GM23248 (cell line): ENCODE measurements around the gene SYNRG. TPM values are rescaled to one million over a fixed set of nuclear protein-coding genes. Genes with fewer than 3 reads are reported as not detected.

Experiments used
- DNase-seq: peaks from one replicate; pipeline ENCODE4 v3.0.0-alpha.2; 2015
- H2AFZ ChIP-seq: fragments of 200-600 bp; sonication (generic); 2 replicates; pipeline ENCODE4 v1.6.1; 2016; ENCODE audit warnings: antibody characterized with exemption
- H3F3A ChIP-seq: fragments of 200-600 bp; sonication (generic); 2 replicates; pipeline ENCODE4 v1.6.1; 2016; ENCODE audit warnings: mild to moderate bottlenecking, antibody characterized with exemption, mixed run types; ENCODE audit not compliant: insufficient read depth
- H3K27ac ChIP-seq: fragments of 200-600 bp; sonication (generic); 2 replicates; pipeline ENCODE4 v1.5.1; 2016; ENCODE audit warnings: mild to moderate bottlenecking
- H3K27me3 ChIP-seq: fragments of 200-600 bp; sonication (generic); replicated peaks from 2 replicates; pipeline ENCODE4 v1.6.1; 2016; ENCODE audit warnings: mild to moderate bottlenecking; ENCODE audit not compliant: insufficient read depth
- H3K36me3 ChIP-seq: fragments of 200-600 bp; sonication (generic); 2 replicates; pipeline ENCODE4 v1.6.1; 2016; ENCODE audit warnings: low read depth, mild to moderate bottlenecking
- H3K4me1 ChIP-seq: fragments of 200-600 bp; sonication (generic); 2 replicates; pipeline ENCODE4 v1.6.1; 2016; ENCODE audit warnings: mild to moderate bottlenecking; ENCODE audit not compliant: insufficient read depth
- H3K4me2 ChIP-seq: fragments of 200-600 bp; sonication (generic); one replicate; pipeline ENCODE4 v1.6.1; 2016; ENCODE audit warnings: mild to moderate bottlenecking; ENCODE audit not compliant: unreplicated experiment
- H3K4me3 ChIP-seq: fragments of 200-600 bp; sonication (generic); 2 replicates; pipeline ENCODE4 v1.5.1; 2016; ENCODE audit warnings: mild to moderate bottlenecking
- H3K79me2 ChIP-seq: fragments of 200-600 bp; sonication (generic); 2 replicates; pipeline ENCODE4 v1.6.1; 2016; ENCODE audit warnings: mild to moderate bottlenecking; ENCODE audit not compliant: insufficient read depth
- H3K9ac ChIP-seq: fragments of 200-600 bp; sonication (generic); 2 replicates; pipeline ENCODE4 v1.6.1; 2016; ENCODE audit warnings: mild to moderate bottlenecking
- H3K9me2 ChIP-seq: fragments of 200-600 bp; sonication (generic); 2 replicates; pipeline ENCODE4 v1.6.1; 2016; ENCODE audit warnings: mixed run types, mild to moderate bottlenecking, moderate library complexity; ENCODE audit not compliant: insufficient read depth
- H3K9me3 ChIP-seq: fragments of 200-600 bp; sonication (generic); one replicate; pipeline ENCODE4 v1.6.1; 2017; ENCODE audit warnings: low read depth
- H4K20me1 ChIP-seq: fragments of 200-600 bp; sonication (generic); 2 replicates; pipeline ENCODE4 v1.6.0; 2016; ENCODE audit not compliant: insufficient read depth
- EZH2 ChIP-seq: fragments of 200-600 bp; sonication (generic); IDR thresholded peaks from 2 replicates; pipeline ENCODE4 v1.6.1; 2018; ENCODE audit warnings: antibody characterized with exemption, mild to moderate bottlenecking; ENCODE audit not compliant: insufficient read depth, poor library complexity, severe bottlenecking
- EZH2phosphoT487 ChIP-seq: fragments of 200-600 bp; sonication (generic); IDR thresholded peaks from 2 replicates; pipeline ENCODE4 v1.6.1; 2018; ENCODE audit warnings: antibody characterized with exemption, moderate library complexity, mild to moderate bottlenecking, low read depth; ENCODE audit not compliant: insufficient read depth
- WGBS, 2 experiments: methylation state at CpG; one replicate each; pipeline ENCODE4 v1.1.6; 2015 to 2017; ENCODE audit warnings: low lambda C conversion rate in 2 of 2, low coverage in 1 of 2; ENCODE audit errors: missing lambda C conversion rate in 2 of 2; 5-methylcytosine and 5-hydroxymethylcytosine counted together
- in situ Hi-C: fragments of 300-500 bp; cut with MboI; formaldehyde crosslinking; loops from 2 replicates; pipeline ENCODE4 v1.15.0; 2020
- polyA plus RNA-seq: library from polyadenylated mRNA; unstranded; fragments of >200 nt; fragmentation: Nextera tagmentation; extraction: Ambion mirVana; gene quantifications from 2 replicates; pipeline ENCODE4 v1.2.1, GENCODE V29; 2016
- total RNA-seq: library from RNA; depleted of rRNA; stranded (reverse); fragments of >200 nt; shearing (Covaris generic); gene quantifications from 2 replicates; pipeline ENCODE4 v1.2.3, GENCODE V29; 2014

The SYNRG gene
- total and polyA plus RNA-seq, 2 experiments from 2014 or later = 5.6 to 13.1 TPM

DNA sequence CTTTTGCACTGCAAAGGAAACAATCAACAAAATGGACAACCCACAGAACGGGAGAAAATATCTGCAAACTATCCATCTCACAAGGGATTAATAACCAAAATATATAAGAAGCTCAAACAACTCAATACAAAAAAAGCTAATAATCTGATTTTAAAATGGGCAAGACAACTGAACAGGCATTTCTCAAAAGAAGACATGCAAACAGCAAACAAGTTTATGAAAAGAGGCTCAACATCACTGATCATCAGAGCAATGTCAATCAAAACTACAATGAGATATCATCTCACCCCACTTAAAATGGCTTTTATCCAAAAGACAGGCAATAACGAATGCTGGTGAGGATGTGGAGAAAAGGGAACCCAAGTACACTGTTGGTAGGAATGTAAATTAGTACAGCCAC is 34.8 kb downstream of the SYNRG start:
- Histone ChIP-seq H3K4me2 (no peak overlapping the region), H3K79me2 (no peaks in the 10 kb centered on the region), H4K20me1 (no peaks in the 10 kb centered on the region), H3K9me3 (no peaks in the 10 kb centered on the region), H3K27ac (no peak overlapping the region), H3K4me1 (no peaks in the 10 kb centered on the region), H3K9me2 (no peaks in the 10 kb centered on the region), H2AFZ (no peak overlapping the region), H3K4me3 (no peak overlapping the region), H3K9ac (no peak overlapping the region), H3F3A (no peaks in the 10 kb centered on the region), H3K36me3 (peaks cover 24% of the 10 kb centered on the region; the same call in 1 of the 2 replicates), H3K27me3 (no peaks in the 10 kb centered on the region)
- DNase-seq = no peak
- TF ChIP-seq EZH2 (no peak), EZH2phosphoT487 (no peak)
- in situ Hi-C loops = loop anchor here (10.0 kb wide), 1 partner anchor 60 kb away; no protein-coding TSS in a partner anchor
- 93 to 99% methylated on average over 2 of the region's 2 CpGs for WGBS, 2 experiments

GRCh38 chr17:37571674-37572073 is 37.5 kb downstream of the SYNRG start:
- H3K4me3 ChIP-seq = no peak overlapping the region
- H3K9me3 ChIP-seq = no peaks in the 10 kb centered on the region
- no peak for DNase-seq
- H3K36me3 ChIP-seq = peaks cover 35% of the 10 kb centered on the region
- no peaks in the 10 kb centered on the region for H3K27me3 ChIP-seq
- H3K4me2 ChIP-seq = no peak overlapping the region
- H3K79me2 ChIP-seq = no peaks in the 10 kb centered on the region
- H3K4me1 ChIP-seq = no peaks in the 10 kb centered on the region
- no peak overlapping the region for H3K9ac ChIP-seq
- H2AFZ ChIP-seq = no peak overlapping the region
- no peak overlapping the region for H3K27ac ChIP-seq
- H3F3A ChIP-seq = no peaks in the 10 kb centered on the region
- in situ Hi-C loops = loop anchor here (10.0 kb wide), 1 partner anchor 63 kb away; no protein-coding TSS in a partner anchor
- 94 to 97% methylated on average over 3 of the region's 3 CpGs for WGBS, 2 experiments
- H3K9me2 ChIP-seq = no peaks in the 10 kb centered on the region
- H4K20me1 ChIP-seq = no peaks in the 10 kb centered on the region
- TF ChIP-seq EZH2phosphoT487 (no peak), EZH2 (no peak)

GRCh38 chr17:37570527-37571093 is 38.6 kb downstream of the SYNRG start:
- Histone ChIP-seq H3K36me3 (peaks cover 36% of the 10 kb centered on the region), H3K4me2 (no peak overlapping the region), H2AFZ (no peak overlapping the region), H4K20me1 (no peaks in the 10 kb centered on the region), H3K9me2 (no peaks in the 10 kb centered on the region), H3K4me3 (no peak overlapping the region), H3K4me1 (no peaks in the 10 kb centered on the region), H3K9ac (no peak overlapping the region), H3K9me3 (no peaks in the 10 kb centered on the region), H3K27ac (no peak overlapping the region), H3K79me2 (no peaks in the 10 kb centered on the region), H3K27me3 (no peaks in the 10 kb centered on the region), H3F3A (no peaks in the 10 kb centered on the region)
- DNase-seq = peak; percentile 76
- TF ChIP-seq EZH2phosphoT487 = no peak
- no peak for TF ChIP-seq EZH2
- WGBS, 2 experiments = 88 to 92% methylated on average over 8 of the region's 8 CpGs
- in situ Hi-C loops = loop anchor here (10.0 kb wide), 1 partner anchor 64 kb away; no protein-coding TSS in a partner anchor

DNA sequence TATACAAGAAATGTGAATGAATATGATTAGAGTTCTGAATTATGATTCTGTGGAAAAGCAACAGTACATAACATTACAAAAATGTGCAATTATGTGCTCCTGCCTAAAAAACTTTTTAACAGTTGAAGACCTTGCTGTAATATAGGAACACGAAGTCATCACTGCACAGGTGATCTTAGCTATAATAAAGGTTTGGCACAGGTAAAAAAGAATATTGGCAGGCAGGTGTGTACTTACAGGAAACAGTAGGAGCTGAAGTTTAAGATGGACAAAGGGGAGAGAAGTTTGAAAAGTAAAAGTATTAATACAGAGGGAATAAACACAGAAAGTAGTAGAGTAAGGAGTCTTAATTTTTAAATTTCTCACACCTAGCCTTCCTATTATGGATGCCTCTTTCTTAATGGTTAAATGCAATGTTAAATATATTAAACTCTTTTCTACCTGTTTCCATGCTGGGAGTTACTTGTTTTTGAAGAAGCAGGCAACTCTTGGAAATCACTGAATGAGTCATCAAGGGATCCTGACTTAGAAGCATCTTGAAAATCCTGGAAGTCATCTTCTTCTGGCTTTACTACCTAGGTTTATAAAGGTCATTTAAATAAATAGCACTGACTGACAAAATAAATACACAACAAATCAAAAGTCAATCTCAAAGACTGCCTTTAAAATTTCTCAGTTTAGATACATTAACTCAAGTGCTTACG is 40.7 kb downstream of the SYNRG start:
- WGBS, 2 experiments = 99 to 100% methylated on average over 2 of the region's 2 CpGs
- Histone ChIP-seq H2AFZ (no peak overlapping the region), H3K27me3 (no peaks in the 10 kb centered on the region), H3K9me3 (no peaks in the 10 kb centered on the region), H3F3A (no peaks in the 10 kb centered on the region), H3K79me2 (no peaks in the 10 kb centered on the region), H3K4me3 (no peak overlapping the region), H3K4me1 (no peaks in the 10 kb centered on the region), H3K4me2 (no peak overlapping the region), H3K36me3 (peaks cover 30% of the 10 kb centered on the region), H3K9ac (no peak overlapping the region), H3K9me2 (no peaks in the 10 kb centered on the region), H4K20me1 (no peaks in the 10 kb centered on the region), H3K27ac (no peak overlapping the region)
- DNase-seq = peak; percentile 21
- TF ChIP-seq EZH2 (no peak), EZH2phosphoT487 (no peak)
- in situ Hi-C loops = no loop called here
